Posterior cingulate gyrus (tissue), 11 donors: ENCODE data around the gene MSANTD1.
"Not testable (repeated sequence)": the region's sequence is repeated elsewhere in the genome, so short reads cannot be mapped to it uniquely, and the experiment has no call there.

Experiments used
- DNase-seq, 10 donors: peaks; one replicate each; pipeline versions ENCODE4 v3.0.0 to v3.0.0-alpha.2; 2020 to 2021; ENCODE audit warnings: mixed read lengths in 3 of 10
- intact Hi-C: fragments of 100-400 bp; cut with DNase I; formaldehyde crosslinking; loops from one replicate; pipeline ENCODE4 v1.15.1; 2023

The MSANTD1 gene

DNA sequence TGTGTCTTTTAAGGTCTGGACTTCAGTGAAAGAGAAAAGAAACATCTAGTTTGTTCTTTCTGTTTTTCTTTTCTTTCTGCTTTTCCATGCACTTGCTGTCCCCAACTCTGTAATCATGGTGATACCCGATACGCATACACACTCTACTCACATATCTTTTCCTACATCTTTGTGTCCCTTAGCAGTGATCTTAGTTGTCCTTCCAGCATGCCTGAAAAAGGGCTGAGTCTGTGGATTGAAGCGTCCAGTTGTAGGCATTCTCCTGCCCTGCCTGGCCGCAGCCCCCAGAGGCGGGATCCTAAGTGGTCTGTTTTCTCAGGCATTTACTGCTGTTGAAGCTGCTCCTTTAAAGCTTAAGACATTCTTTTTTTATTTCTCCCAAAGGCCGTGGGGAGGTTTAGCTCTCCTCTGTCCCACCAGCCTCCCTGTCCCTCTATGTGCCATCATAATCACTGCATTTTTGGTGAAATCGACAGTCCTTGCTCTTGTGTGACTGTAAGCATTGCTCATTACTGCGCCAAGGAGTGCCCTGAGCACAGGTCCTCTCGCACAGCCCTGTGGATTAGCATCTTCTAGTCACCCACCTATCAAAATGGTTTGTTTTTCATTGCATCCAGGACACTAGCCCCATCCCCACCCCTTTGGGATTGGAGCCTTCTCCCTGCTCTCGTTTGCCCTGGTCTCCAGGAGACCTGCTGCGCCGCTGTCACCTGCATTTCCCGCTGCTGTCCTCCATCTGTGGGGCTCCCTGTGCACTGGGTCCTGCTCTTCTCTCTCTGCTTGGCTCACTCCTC lies 48.3 kb downstream of the MSANTD1 start:
- intact Hi-C loops = no loop called here
- peak in 1 of 10 donors; percentile 39 for DNase-seq

GRCh38 chr4:3299122-3299975 lies 50.4 kb downstream of the MSANTD1 start:
- intact Hi-C loops = no loop called here
- DNase-seq = peak in 3 of 10 donors; percentile 8 to 38 (median 8)

- intact Hi-C loops = no loop called here
- DNase-seq = peak in 4 of 10 donors; percentile 8 to 70 (median 33)
Measured at GRCh38 chr4:3299976-3300671, 51.2 kb downstream of the MSANTD1 start.

DNA sequence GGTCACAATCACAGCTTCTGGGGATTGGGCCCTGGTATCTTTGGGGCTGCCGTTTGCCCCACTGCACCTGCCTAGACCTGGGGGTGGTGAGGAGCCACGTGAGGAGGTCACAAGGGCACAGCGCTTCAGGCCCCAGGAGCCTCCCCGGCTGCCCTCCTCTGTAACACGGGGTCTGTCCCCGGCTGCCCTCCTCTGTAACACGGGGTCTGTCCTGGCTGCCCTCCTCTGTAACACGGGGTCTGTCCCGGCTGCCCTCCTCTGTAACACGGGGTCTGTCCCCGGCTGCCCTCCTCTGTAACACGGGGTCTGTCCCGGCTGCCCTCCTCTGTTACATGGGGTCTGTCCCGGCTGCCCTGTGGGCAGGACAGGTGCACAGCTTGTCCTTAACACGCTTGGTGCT lies 51.9 kb downstream of the MSANTD1 start:
- DNase-seq = peak in 3 of 10 donors; percentile 1 to 67 (median 5)
- intact Hi-C loops = not testable (repeated sequence)

GRCh38 chr4:3301450-3302172 lies 52.7 kb downstream of the MSANTD1 start:
- DNase-seq = peak in 4 of 10 donors; percentile 4 to 61 (median 31)
- intact Hi-C loops = no loop called here

- peak in 4 of 10 donors; percentile 5 to 70 (median 38) for DNase-seq
- intact Hi-C loops = no loop called here
Measured at GRCh38 chr4:3302173-3302785, 53.3 kb downstream of the MSANTD1 start.

DNA sequence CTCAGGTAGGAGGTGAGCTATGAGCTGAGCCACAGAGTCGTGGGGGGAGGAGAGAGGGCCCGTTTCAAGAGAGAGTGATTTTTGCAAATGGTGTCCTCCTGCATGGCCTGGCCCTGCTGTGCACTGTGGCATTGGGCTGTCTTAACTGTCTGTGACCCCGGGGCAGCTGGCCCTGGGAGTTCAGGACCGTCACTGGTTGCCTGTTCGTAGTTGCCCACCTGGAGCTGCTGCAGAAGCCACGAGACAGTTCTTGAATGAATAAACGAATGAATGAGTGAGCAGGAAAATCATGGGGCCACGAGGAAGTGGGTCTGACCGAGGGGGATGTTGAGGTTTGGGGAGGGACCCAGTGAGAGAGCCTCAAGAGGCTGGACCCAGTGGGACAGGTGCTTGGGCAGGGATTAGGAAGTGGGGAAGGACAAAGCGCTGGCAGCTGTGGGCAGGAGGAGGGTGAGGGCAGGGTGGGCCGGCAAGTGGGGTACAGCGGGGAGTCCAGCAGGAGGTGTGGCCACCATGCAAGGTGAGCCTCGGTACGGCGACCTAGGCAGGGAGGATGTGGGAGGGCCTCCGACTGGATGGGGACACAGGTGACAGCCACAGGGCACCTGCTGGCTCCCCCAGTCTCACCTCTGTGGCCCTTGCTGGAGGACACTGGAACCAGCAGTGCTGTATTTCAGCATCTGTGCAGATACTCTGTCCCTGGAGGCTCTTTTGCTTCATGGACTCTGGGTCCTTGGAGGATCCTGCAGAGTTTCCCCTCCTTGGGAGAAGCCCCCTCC lies 54.0 kb downstream of the MSANTD1 start:
- intact Hi-C loops = no loop called here

GRCh38 chr4:3303565-3303824 lies 54.5 kb downstream of the MSANTD1 start:
- DNase-seq = no peak
- intact Hi-C loops = no loop called here

More for the DNA sequence above, 54.0 kb downstream of the MSANTD1 start:
- DNase-seq = peak in 4 of 10 donors; percentile 5 to 58 (median 36)

DNA sequence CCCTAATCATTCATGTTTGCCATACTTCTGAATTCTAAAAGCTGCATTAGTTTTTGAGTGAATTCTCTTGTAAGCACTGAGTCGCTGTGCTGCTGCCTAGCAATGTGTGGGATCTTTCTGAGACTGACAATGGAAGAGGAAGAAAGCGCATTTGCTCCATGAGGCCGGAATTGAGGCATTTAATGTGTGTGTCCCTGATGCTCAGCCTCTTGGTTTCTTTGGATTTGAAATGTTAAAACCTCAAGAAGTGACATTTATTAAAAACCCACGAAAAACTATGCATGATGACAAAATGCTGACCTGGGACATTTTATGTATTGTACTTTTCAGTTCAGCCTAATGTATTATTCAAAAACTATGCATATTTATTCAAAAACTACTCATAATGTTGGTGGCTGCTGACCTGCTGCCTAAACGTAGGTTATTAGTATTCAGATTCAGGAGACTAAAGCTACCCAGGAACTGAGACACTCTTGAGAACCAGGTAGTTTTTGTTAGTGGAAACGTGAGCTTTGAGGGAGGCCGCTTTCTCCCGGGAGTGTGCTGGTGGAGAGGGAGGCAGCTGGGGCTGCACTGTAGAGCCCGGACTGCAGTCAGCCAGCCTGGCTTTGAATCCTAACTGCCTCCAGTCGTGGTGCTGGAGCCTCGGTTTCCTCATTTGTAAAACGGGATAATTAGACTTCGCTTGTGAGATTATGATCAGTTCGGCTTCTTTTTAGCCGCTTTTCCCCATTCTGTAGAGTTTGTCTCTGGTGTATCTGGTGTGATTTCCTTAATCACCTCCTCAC lies 55.2 kb downstream of the MSANTD1 start:
- intact Hi-C loops = no loop called here
- DNase-seq = peak in 3 of 10 donors; percentile 7 to 17 (median 9)

DNA sequence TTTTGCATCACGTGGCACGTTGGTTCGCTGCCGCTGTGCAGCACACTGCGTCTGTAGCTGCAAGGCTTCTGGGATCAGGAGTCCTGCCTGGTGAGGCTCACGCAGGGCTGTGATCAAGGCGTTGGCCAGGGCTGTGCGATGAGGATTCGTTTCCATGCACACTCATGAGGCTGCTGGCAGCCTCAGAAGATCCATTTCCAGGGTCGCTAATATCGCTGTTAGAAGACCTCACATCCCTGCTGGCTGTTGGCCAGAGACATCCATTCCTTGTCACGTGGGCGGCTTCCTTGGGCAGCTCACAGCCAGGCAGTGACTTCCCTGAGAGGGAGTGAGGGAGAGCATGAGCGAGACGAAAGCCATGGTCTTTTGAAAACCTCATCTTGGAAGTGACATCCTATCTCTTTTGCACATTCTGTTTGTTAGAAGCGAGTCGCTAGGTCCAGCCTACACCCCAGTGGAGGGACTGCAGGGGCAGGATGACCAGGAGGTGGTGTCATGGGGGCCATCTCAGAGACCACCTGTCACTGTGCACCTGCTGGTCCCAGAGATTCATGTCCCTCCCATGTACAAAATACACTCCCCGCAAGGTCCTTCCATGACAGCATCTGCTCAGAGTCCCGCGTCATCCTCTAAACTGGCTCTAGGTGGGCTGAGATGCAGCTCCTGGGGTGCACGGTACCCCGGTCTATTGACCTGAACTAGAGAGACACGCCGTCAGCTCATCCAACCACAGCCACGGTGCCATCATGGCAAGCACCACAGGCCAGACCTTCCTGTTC lies 56.1 kb downstream of the MSANTD1 start:
- intact Hi-C loops = no loop called here
- DNase-seq = peak in 8 of 10 donors; percentile 2 to 90 (median 51)

DNA sequence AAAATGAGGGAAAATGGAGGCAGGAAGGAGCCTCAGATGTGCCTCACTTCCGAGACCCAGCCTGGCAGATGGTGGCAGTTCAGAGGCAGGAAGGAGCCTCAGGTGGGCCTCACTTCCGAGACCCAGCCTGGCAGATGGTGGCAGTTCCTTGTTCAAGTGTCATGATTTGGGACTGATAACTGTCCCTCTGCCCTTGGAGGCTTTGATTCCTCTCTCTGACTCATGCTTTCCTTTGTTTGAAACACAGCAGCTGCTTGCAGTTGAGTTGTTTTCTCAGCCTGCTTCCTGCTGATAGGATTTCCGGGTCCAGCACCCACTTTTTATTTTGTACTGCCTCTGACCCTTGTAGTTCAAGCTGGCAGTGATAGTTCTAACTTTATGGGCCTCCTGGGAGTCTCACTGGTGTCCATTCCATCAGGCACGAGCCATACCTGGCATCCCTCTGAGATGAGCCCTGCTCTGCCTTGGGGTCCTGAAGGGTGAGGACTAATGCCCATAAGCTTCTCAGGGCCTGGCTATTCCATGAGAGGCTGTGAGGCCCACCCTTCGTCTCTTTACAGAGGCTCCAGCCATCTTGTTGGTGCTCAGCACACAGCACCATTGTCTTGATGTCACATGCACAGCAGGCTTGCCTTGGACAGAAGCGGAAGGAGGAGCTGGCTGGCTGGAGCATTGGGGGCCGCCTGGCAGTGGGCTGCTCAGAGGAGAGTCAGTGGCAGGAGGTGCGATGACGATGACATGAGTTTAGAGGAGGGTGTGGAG lies 56.8 kb downstream of the MSANTD1 start:
- DNase-seq = peak in 5 of 10 donors; percentile 8 to 89 (median 60)
- intact Hi-C loops = no loop called here
